ENCODE results near the gene ADAMTSL4.

Gene ADAMTSL4

DNA sequence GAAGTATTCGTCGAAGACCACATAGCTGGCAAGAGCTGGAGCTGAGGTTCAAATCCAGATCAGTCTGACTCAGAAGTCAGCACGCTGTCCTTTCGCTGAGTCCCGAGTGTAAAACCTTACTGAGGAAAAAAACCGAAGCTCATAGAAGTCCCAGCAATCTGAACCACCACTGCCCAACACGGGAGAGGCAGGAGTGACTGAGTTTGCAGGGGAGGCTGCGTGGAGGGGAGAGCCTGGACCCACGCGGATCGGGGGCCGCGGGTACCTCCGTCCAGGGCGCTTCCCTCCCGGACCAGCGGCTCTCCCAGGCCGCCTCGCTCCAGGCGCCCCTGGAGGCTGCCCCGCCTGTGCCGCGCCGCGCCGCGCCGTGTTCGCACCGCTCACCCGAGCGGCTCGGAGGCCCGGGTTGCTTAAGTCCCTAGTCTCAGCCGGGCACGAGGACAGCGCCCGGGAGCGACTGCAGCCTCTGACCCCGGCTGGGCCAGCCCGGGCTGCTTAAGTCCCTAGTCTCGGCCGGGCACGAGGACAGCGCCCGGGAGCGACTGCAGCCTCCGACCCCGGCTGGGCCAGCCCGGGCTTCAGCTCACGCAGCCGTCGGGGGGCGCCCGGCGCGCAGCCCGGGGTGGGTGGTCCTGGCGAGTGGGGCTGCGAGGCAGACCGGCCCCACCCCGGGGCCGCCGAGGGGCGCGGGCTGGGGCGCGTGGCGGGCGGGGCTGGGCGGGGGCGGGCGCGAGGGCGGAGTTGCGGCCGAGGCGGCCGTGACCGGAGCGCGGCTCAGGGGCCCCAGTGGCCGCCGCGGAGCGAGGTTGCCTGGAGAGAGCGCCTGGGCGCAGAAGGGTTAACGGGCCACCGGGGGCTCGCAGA is at the start of gene ADAMTSL4:
Gene ADAMTSL4 (plus strand): TSS at position 777 of the 864 bp plus-strand sequence. CDS start 2,881 bp downstream, outside the sequence.
- no peak for DNase-seq (ENCODE audit: low read depth in 2 of 2)

DNA sequence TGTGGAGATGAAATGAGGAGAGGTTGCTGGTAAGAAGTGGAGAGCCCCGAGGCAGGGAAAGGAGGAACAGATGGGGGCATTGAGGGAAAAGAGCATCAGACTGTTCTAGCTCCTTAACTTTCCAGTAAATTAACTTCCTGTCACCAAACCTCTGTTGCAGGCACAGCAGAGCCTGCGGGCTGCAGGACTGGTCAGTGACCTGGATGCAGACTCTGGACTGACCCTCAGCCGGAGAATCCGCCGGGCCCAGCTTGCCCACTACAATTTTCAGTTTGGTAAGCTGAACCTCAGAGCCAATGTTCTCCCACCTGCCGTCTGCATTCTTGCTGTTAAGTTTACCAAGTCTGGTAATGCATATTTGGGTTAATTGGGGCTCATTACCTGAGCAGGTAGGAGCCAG is 43.8 kb upstream of the ADAMTSL4 start:
- DNase-seq (ENCODE audit: low read depth in 2 of 2) = no peak

DNA sequence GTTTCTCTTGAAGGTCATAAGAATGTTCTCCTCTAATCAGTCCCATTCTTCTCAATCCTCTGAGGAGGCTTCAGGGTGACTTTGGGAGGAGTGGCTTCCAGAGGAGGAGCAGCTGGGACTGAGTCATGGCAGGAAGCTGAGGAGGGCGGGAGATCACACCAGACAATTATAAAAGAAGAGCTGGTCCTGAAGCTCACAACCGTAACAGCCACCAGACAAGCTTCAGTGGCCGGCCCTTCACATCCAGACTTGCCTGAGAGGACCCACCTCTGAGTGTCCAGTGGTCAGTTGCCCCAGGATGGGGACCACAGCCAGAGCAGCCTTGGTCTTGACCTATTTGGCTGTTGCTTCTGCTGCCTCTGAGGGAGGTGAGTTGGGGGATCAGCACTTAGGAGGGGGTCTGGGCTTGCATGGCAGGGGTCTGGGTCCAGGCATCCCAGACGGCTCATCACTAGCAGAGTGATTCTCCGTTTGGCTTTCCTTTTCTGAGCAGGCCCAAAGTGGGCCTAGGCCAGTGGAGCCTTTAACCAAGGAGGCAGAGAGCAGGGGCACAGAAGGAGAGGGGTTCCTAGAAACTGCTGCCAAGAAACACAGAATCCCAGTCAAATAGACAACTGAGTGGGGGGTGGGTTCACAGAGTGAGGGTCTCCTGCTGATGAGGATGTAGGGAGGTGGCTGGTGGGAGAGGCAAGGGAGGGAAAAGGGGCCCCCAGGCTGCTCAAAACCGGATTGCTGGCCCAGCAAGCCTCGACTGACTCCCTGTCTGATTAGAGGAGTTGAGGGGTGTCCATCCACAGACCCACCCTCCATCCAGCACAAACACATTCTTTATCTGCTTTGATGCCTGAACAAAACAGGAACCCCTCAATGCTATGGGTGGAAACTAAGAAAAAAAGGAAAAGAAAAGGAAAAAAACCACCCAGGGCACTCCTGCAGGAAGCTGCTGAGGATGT is 41.0 kb upstream of the ADAMTSL4 start, which contains the start of gene ECM1:
Gene ECM1 (plus strand): TSS at position 198 of the 953 bp plus-strand sequence. CDS start 101 bp downstream, at position 299.
- no peak for DNase-seq (ENCODE audit: low read depth in 2 of 2)

DNA sequence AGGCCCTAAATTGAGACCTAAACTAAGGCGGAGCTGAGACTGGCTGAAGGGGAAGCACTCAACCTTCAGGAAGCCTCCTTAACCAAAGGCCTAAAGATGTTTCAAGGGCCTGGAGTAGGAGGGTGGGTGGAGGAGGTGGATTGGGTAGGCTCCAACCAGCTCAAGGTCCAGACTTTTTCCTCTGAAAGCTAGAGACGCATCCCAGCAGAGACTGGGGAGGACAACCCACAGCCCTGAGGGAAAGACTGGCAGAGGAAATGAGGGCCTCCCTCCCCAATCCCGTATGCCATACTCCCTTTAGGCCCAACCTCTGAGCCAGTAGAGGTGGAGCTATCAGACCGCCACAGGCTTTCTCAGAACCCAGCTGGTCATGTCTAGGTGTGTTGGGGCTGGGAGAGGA is 40.2 kb upstream of the ADAMTSL4 start:
- no peak for DNase-seq (ENCODE audit: low read depth in 2 of 2)

DNA sequence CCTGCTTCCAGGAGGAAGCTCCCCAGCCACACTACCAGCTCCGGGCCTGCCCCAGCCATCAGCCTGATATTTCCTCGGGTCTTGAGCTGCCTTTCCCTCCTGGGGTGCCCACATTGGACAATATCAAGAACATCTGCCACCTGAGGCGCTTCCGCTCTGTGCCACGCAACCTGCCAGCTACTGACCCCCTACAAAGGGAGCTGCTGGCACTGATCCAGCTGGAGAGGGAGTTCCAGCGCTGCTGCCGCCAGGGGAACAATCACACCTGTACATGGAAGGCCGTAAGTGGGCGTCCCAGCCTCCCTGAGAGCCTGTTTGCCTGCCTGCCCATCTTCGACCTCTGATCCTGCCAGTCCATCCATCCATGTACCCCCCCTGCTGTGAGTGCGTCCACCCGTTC is 37.7 kb upstream of the ADAMTSL4 start:
- no peak for DNase-seq (ENCODE audit: low read depth in 2 of 2)

DNA sequence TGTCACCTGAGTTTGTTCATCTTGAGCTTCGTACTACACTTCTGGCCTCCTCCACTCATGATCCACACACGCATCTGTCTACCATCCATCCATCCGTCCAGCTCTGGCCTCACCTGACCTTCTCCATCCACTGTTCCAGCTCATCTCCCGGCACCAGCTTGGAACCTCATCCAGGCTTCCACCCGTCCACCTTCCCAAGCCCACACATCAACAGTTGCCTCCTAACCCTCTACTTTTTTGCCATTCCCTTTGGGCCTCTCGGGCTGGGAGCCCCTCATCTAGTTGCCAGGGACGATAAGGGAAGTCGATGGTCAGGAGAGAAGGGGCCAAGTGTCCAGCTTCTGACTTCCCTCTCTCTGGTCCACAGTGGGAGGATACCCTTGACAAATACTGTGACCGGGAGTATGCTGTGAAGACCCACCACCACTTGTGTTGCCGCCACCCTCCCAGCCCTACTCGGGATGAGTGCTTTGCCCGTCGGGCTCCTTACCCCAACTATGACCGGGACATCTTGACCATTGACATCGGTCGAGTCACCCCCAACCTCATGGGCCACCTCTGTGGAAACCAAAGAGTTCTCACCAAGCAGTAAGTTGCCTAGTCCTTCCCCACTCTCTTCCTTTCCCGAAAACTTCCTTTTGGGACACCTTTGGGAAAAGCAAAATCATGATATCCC is 37.1 kb upstream of the ADAMTSL4 start:
- no peak for DNase-seq (ENCODE audit: low read depth in 2 of 2)

DNA sequence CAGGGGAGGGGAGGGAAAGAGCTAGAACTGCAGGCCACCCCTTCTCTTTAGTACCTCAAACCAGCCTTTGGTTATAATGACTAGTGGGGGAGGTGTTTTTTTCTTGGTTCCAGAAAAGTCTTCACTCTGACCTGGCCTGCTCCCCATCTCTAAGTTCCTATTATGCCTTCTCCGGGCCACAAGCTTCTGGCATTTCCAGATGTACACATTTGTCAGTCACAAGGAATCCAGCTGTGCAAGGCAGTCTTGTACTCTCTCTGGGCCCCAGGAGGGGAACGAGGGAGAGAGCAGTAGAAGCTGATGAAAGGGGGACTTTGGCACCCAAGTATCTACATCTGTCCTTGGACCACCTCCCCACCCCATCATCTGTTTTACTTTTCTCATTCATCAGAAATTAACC is 36.4 kb upstream of the ADAMTSL4 start:
- no peak for DNase-seq (ENCODE audit: low read depth in 2 of 2)

DNA sequence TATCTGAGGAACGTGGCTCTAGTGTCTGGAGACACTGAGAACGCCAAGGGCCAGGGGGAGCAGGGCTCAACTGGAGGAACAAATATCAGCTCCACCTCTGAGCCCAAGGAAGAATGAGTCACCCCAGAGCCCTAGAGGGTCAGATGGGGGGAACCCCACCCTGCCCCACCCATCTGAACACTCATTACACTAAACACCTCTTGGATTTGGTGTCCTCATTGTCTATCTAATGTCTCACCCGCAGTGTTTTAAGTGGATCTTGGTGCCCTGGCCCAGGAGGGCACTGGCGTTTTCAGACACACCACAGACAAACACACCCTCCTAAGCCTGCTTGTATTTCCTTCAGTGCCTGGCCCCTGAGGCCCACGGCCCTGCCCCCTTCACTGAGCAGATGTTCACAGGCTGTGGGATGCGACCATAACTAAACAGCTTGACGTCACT is 35.8 kb upstream of the ADAMTSL4 start:
- DNase-seq (ENCODE audit: low read depth in 2 of 2) = no peak

DNA sequence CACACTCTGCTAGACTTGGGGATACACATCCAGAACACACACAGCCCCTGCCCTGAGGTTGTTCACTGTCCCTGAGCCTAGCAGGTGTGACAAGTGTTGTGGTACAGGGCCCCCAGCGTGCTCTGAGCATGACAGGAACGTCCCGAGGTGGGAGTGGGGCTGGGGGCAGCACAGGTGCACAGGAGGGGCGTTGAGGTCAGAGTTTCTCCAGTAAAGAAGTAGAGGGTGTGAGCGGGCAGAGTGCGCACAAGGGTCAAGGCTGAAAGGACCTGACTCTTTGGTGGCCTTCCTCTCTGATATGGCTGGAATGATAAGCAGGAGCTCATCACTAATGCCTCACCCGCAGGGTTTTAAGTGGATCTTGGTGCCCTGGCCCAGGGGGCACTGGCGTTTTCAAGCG is 34.9 kb upstream of the ADAMTSL4 start:
- no peak for DNase-seq (ENCODE audit: low read depth in 2 of 2)

DNA sequence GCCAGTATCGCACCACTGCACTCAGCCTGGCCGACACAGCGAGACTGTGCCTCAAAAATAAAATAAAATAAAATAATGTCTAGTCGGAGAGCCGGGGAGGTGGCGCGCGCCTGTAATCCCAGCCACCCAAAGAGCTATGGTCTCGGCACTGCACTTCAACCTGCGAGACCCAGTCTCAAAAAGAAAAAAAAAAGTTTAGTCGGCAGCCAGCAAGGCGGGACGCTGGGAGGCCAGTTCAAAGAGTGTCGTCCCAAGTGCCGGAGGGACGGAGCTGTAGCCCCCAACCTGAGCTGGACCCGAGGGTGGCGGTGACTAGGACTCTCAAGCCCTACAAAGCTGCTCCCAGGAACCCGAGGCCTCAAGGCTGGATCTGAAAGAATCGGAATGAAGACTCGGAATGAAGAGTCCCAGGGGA is 34.3 kb upstream of the ADAMTSL4 start:
- no peak for DNase-seq (ENCODE audit: low read depth in 2 of 2)

DNA sequence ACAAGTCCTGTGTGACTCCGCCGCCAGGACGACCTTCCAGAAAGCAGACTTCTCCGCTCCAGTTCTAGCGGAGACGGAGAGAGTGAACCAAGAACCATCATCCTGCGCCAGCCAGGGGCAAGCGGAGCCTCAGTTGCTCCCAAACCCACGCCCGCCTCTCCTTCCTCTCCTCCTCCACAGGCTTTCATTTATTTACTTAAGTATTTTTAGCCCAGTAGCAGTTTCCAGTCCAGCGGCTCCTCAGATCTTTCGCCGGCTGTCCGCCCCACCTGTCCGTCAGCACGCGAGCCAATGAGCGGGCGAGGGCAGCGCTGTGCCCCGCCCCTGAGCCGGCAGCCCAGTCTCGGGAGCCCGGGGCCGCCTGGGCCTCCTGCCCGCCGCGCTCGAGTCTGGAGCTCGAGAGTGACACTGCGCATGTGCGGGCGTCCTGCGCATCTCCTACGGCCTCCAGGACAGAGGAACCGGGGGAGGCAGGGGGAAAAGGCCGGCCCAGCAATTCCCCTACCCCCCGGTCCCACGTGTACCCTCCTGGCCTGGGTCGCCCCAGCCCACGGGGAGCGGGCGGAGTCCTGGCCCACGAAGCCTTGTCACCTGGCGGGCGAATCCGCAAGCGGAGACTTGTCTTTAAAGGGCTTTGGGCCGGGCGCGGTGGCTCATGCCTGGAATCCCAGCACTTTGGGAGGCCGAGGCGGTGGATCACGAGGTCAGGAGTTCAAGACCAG is 33.7 kb upstream of the ADAMTSL4 start, which contains the start of gene FALEC:
Gene FALEC (plus strand): TSS at position 425 of the 722 bp plus-strand sequence.
- DNase-seq (ENCODE audit: low read depth in 2 of 2) = peak; percentile 81 to 90

DNA sequence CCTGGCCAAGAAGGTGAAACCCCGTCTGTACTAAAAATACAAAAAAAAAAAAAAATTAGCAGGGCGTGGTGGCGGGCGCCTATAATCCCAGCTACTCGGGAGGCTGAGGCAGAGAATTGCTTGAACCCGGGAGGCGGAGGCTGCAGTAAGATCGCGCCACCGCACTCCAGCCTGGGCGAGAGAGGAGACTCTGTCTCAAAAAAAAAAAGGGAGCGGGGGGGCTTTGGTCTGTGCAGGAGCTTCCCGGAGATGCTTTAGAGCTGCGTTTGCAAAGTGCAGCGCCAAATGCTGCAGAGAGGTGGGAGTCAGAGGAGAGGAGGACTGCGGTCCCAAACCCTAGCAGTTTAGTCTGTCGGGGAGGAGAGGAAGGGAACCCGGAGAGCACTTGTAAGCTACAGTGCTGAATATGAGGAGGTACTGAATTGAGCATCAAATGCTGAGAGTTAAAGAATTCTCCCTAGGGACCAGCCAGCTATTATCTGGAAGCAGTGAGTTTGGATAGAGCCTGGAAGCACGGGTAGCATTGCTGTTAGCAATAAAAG is 33.1 kb upstream of the ADAMTSL4 start:
- DNase-seq (ENCODE audit: low read depth in 2 of 2) = no peak

DNA sequence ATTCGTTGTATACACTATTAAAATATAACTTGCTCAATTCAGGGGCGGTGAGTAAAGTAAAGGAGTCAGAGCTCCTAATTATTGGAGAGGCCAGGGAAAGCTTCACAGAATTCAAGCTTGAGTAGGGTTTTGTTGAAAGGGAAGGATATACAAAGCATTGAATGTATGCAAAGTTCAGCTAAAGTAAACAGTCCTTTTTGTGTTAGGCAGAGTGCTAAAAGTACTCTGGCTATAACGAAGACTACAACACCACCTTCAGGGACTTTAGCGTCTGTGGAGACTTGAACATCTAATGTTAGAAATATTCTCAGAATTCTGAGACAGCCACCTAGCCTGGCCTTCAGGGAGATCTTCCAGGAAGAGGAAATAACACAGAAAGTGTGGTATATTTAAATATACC is 32.6 kb upstream of the ADAMTSL4 start:
- no peak for DNase-seq (ENCODE audit: low read depth in 2 of 2)

DNA sequence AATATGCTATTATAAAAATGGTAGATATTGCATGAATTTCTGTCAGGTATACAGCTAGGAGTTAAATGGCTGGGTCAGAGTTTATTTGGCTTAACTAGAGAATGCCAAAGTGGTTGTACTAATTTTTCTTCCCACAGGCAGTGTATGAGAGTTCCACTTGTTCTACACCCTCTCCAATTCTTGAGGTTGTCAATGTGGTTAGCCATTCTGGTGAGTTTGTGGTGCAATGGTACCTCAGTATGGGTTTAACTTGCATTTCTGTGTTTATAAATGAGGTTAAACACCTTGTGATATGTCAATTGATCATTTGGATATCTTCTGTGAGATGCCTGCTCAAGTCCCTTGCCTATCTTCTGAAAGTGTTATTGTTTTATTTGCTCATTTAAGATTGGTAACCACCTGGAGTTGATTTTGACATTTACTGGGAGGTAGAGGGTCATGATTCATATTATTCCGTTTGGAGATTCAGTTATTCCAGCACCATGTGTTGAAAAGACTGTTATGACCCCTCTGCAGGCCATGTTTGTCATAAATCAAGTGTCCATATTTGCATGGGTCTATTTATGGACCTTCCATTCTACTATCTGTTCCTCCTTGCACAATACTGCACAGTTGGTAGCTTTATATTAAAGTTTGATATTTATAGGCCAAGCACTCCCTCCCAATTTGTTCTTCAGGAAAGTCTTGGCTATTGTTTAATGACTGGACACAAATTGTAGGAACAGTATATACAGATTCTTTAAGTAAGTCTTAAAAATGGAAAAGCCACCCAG is 27.8 kb upstream of the ADAMTSL4 start:
- DNase-seq (ENCODE audit: low read depth in 2 of 2) = no peak

DNA sequence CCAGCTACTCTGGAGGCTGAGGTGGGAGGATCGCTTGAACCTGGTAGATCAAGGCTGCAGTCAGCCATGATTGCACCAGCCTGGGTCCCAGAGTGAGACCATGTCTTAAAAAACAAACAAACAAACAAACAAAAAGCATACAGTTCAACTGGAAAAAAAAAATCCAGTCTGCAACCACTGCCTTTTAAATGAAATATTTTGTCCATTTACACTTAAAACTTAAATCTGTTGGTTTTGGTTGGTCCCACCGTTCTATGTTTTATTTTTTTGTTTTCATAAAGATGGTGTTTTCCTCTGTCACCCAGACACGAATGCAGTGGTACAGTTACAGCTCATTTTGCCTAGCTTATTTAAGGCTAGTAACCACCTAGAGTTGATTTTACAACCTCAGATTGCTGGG is 23.9 kb upstream of the ADAMTSL4 start:
- no peak for DNase-seq (ENCODE audit: low read depth in 2 of 2)

DNA sequence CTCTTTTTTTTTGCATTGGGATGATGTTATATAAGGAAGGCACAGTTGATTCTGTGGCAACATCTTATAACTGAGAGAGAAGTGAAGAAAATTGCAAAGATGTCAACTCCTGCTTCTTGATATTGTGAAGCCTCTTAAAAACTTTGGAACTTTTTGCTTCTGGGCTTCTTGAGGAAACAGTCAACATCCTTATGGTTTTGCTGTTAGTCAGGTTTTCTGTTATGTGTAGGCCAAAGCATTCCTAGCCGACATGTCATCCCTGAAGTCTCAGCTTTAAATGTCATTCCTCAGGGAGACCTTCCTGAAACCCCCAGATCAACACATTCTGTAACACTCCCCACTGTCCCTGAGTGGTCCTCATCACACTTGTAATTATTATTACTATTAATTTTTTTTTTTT is 21.0 kb upstream of the ADAMTSL4 start:
- DNase-seq (ENCODE audit: low read depth in 2 of 2) = no peak

DNA sequence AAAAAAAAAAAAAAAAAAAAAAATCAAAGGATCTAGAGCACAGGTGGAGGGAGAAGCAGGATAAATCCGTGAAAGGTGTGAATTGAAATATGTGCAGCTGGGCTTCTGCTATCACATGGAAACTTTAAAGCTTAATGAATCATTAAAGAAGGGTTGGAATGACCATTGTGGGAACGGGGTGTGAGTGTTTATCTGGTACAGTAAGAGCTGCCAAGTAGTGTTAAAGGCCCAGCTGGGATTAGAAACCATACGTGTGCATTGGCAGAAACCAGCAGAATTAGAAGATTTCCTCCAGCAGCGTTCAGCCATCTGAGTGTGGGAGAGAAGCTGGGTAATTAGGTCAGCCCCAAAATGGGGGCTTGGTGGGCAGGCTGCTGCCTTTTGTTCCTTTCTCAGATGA is 20.2 kb upstream of the ADAMTSL4 start:
- no peak for DNase-seq (ENCODE audit: low read depth in 2 of 2)

DNA sequence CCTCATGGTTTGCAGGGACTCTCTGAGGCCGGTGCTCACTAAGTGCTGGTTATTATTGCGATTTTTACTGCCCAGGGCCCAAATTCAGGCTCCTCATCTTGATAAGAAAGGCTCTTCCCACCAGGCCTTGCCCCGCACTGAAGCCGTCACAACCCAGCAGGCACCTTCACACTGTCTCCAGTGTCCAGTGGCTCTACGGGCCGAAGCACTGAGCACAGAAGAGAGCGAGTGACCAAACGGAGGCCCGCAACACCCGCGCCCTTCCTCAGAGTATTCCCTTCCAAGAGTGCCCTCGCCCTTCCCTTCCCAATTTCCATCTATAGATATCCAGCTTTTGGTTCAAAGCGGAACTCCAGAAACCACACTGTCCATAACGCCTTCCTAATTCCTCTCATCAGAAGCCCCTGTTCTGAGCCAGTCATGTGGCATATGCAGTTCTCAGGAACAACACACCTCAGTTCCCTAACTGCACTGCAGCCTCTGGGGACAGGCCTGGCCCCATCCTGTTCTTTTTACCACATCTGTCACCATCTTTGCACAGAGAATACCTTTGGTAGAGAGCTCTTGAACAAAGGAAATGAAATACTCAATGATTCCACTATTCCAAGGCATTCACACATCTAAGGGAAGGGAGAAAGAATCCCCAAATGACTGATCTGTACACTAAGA is 18.6 kb upstream of the ADAMTSL4 start:
- no peak for DNase-seq (ENCODE audit: low read depth in 2 of 2)

DNA sequence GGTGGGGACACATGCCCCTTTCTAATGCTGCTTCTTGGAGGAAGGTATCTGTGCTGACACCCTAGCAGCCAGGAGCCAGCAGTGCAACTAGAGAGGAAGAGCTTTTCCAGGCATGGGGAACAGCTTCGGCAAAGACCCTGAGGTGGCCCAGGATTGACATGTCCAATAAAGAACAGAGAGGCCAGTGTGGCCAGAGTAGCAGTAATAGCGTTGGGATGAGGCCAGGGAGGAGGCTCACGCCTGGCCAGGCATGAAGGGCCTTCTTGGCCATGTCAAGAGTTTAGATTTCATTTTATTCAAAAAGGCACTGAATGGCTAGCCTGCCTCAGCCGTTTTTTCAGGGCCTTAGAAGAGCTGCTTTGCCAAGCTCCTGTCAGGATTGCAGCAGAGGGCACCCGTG is 16.3 kb upstream of the ADAMTSL4 start:
- DNase-seq (ENCODE audit: low read depth in 2 of 2) = no peak
